ENCODE results near the gene DDR1.

GRCh38 chr6:30876039-30876730, 8.1 kb upstream of the DDR1 start:
- no peak for TF ChIP-seq TCF7L2 (IDR thresholded peaks at IDR 0.05; ENCODE audit: low read depth, low read length)
- TF ChIP-seq, protein P1, sequence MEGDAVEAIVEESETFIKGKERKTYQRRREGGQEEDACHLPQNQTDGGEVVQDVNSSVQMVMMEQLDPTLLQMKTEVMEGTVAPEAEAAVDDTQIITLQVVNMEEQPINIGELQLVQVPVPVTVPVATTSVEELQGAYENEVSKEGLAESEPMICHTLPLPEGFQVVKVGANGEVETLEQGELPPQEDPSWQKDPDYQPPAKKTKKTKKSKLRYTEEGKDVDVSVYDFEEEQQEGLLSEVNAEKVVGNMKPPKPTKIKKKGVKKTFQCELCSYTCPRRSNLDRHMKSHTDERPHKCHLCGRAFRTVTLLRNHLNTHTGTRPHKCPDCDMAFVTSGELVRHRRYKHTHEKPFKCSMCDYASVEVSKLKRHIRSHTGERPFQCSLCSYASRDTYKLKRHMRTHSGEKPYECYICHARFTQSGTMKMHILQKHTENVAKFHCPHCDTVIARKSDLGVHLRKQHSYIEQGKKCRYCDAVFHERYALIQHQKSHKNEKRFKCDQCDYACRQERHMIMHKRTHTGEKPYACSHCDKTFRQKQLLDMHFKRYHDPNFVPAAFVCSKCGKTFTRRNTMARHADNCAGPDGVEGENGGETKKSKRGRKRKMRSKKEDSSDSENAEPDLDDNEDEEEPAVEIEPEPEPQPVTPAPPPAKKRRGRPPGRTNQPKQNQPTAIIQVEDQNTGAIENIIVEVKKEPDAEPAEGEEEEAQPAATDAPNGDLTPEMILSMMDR (IDR thresholded peaks at IDR 0.05) = no peak
- TF ChIP-seq POLR2AphosphoS5 (IDR thresholded peaks at IDR 0.05; ENCODE audit: low read depth, low read length) = no peak
- TF ChIP-seq, protein P2, sequence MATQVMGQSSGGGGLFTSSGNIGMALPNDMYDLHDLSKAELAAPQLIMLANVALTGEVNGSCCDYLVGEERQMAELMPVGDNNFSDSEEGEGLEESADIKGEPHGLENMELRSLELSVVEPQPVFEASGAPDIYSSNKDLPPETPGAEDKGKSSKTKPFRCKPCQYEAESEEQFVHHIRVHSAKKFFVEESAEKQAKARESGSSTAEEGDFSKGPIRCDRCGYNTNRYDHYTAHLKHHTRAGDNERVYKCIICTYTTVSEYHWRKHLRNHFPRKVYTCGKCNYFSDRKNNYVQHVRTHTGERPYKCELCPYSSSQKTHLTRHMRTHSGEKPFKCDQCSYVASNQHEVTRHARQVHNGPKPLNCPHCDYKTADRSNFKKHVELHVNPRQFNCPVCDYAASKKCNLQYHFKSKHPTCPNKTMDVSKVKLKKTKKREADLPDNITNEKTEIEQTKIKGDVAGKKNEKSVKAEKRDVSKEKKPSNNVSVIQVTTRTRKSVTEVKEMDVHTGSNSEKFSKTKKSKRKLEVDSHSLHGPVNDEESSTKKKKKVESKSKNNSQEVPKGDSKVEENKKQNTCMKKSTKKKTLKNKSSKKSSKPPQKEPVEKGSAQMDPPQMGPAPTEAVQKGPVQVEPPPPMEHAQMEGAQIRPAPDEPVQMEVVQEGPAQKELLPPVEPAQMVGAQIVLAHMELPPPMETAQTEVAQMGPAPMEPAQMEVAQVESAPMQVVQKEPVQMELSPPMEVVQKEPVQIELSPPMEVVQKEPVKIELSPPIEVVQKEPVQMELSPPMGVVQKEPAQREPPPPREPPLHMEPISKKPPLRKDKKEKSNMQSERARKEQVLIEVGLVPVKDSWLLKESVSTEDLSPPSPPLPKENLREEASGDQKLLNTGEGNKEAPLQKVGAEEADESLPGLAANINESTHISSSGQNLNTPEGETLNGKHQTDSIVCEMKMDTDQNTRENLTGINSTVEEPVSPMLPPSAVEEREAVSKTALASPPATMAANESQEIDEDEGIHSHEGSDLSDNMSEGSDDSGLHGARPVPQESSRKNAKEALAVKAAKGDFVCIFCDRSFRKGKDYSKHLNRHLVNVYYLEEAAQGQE (IDR thresholded peaks at IDR 0.05; ENCODE audit: insufficient read depth in 1 of 2, low read depth in 2 of 2, low read length in 1 of 2) = no peak

Data from Panc1 (cell line).